ENCODE results near the gene DUOXA1. TPM values are rescaled to one million over a fixed set of nuclear protein-coding genes. Genes with fewer than 3 reads are reported as not detected.

Gene DUOXA1
- total RNA-seq, 3 donors from 2014 or later = 0.80 to 3.3 (median 1.0) TPM

DNA sequence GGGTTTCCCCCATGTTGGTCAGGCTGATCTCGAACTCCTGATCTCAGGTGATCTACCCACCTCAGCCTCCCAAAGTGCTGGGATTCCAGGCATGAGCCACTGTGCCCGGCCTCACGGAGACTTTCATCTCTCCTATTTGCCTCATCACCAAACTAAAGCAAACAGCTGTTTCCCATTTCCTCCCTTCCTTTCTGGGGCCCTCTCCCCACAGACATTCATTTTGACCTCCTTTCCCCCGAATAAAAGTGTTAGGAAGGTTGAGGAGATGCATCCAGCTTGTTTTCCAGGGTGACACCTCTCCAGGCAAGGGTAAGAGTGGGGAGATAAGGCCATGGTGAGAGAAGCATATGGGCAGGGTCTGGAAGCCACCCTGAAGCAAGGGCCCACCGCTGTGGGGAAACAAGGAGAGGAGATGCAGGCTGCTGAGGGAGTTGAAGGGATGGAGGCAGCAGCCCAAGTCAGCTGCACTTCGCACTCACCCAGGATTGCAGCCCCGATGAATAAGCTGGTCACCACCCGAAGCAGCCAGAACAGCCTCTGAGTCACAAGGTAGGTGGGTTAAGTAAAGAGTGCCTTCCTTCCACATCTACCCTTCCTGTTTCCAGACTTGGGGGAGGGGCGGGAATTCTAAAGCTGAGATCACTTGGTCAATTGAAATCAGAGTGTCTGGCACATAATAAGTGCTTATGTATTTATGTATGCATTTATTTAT is 7.8 kb downstream of the DUOXA1 start:
- no peaks in the 10 kb centered on the region for H3K9me3 ChIP-seq
- H3K27me3 ChIP-seq = peaks cover 0 to 10% of the 10 kb centered on the region in 2 donors
- peaks cover 3 to 4% of the 10 kb centered on the region in 2 donors for H3K4me1 ChIP-seq
- no peak for DNase-seq (ENCODE audit: low spot score in 2 of 2)
- no peak for TF ChIP-seq CTCF (IDR thresholded peaks at IDR 0.05)
- TF ChIP-seq POLR2AphosphoS5 (IDR thresholded peaks at IDR 0.05) = no peak
- no peak for TF ChIP-seq POLR2A (IDR thresholded peaks at IDR 0.05)
- H3K36me3 ChIP-seq = no peaks in the 10 kb centered on the region
- H3K4me3 ChIP-seq = no peak overlapping the region
- no peak overlapping the region for H3K27ac ChIP-seq
- intact Hi-C loops (cut with DNase I; ENCODE audit: low total_unique reads) = no loop called here

- Histone ChIP-seq H3K27ac (no peak overlapping the region), H3K27me3 (peaks cover 0 to 19% of the 10 kb centered on the region in 2 donors), H3K36me3 (no peaks in the 10 kb centered on the region), H3K4me1 (peaks cover 7 to 8% of the 10 kb centered on the region in 2 donors), H3K9me3 (no peaks in the 10 kb centered on the region), H3K4me3 (no peak overlapping the region)
- intact Hi-C loops (cut with DNase I; ENCODE audit: low total_unique reads) = no loop called here
- TF ChIP-seq CTCF (IDR thresholded peaks at IDR 0.05) (no peak), POLR2AphosphoS5 (IDR thresholded peaks at IDR 0.05) (no peak), POLR2A (IDR thresholded peaks at IDR 0.05) (no peak)
- DNase-seq (ENCODE audit: low spot score in 2 of 2) = no peak
Measured at GRCh38 chr15:45121020-45121419, 8.7 kb downstream of the DUOXA1 start.

DNA sequence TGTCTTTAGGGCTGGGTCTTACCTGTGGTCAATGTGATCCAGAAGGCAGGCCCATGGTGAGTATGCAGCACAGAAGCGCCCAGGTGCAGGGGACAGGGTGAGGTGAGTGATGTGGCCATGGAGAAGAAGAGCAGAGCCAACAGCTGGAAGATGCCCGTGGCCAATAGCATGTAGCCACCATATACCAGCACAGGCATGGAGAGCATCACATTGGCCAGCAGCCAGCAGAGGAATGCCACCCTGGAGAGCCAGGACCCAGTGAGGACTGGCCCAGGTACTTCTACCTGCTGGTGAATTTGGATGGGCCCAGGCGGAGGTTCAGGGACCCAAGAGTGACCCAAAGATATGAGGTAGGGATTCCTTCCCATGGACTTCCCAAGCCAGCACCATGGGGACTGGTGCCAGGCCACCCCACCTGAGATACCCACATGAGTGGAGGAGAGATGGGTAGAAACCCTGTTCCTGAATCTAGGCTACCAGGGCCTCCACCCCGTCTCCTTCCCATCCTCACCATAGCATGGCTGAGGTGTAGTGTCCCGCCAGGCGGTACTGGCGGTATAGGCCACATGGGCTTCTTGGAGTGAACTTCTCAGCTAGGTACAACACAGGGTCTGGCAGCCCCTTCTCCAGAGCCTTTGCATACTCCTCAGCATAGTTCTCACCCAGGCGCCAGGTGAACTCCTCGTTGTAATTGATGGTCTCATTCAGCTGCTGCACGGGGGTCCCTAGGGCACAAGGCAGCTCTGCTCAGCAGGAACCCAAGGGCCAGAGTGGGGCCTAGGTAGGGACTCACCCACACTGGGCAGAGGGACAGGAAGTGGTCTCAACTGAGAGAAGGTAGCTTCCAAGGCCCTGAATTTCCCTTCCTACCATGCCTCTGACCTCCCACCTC is 9.4 kb downstream of the DUOXA1 start:
- DNase-seq (ENCODE audit: low spot score in 2 of 2) = no peak
- TF ChIP-seq POLR2AphosphoS5 (IDR thresholded peaks at IDR 0.05) (no peak), CTCF (IDR thresholded peaks at IDR 0.05) (no peak), POLR2A (IDR thresholded peaks at IDR 0.05) (no peak)
- Histone ChIP-seq H3K9me3 (no peaks in the 10 kb centered on the region), H3K27ac (no peak overlapping the region), H3K4me3 (no peak overlapping the region), H3K27me3 (peaks cover 0 to 26% of the 10 kb centered on the region in 2 donors), H3K36me3 (no peaks in the 10 kb centered on the region), H3K4me1 (peaks cover 7 to 8% of the 10 kb centered on the region in 2 donors)
- intact Hi-C loops (cut with DNase I; ENCODE audit: low total_unique reads) = no loop called here

- H3K9me3 ChIP-seq = no peaks in the 10 kb centered on the region
- H3K27ac ChIP-seq = no peak overlapping the region
- H3K4me3 ChIP-seq = no peak overlapping the region
- H3K4me1 ChIP-seq = peaks cover 7 to 8% of the 10 kb centered on the region in 2 donors
- no peak for TF ChIP-seq POLR2AphosphoS5 (IDR thresholded peaks at IDR 0.05)
- intact Hi-C loops (cut with DNase I; ENCODE audit: low total_unique reads) = no loop called here
- DNase-seq (ENCODE audit: low spot score in 2 of 2) = no peak
- no peaks in the 10 kb centered on the region for H3K36me3 ChIP-seq
- H3K27me3 ChIP-seq = peaks cover 0 to 39% of the 10 kb centered on the region in 2 donors
Measured at GRCh38 chr15:45118996-45119395, 10.7 kb downstream of the DUOXA1 start.

- Histone ChIP-seq H3K36me3 (no peaks in the 10 kb centered on the region), H3K9me3 (no peaks in the 10 kb centered on the region), H3K27ac (no peak overlapping the region), H3K4me1 (peaks cover 7 to 8% of the 10 kb centered on the region in 2 donors), H3K27me3 (peaks cover 5 to 47% of the 10 kb centered on the region in 2 donors), H3K4me3 (peak overlapping the region in 2 of 3 donors; percentile 32 to 42)
- TF ChIP-seq CTCF (IDR thresholded peaks at IDR 0.05) (peak; percentile 65 to 94 (median 79)), POLR2A (IDR thresholded peaks at IDR 0.05) (no peak)
- intact Hi-C loops (cut with DNase I; ENCODE audit: low total_unique reads) = no loop called here
- DNase-seq (ENCODE audit: low spot score in 2 of 2) = peak; percentile 75 to 89
Measured at GRCh38 chr15:45118131-45118588, 11.5 kb downstream of the DUOXA1 start.

All from breast epithelium (tissue), 4 donors.